HS-27A (cell line): ENCODE results near the gene ELAVL3.
A peak's percentile ranks its signal among the peaks of the same experiment; 100 is the strongest.
"Not testable (repeated sequence)": the region's sequence is repeated elsewhere in the genome, so short reads cannot be mapped to it uniquely, and the experiment has no call there.

Source experiments
- DNase-seq: peaks from one replicate; pipeline ENCODE4 v3.0.0-alpha.2; 2012; ENCODE audit warnings: low read depth, missing footprints

The ELAVL3 gene

DNA sequence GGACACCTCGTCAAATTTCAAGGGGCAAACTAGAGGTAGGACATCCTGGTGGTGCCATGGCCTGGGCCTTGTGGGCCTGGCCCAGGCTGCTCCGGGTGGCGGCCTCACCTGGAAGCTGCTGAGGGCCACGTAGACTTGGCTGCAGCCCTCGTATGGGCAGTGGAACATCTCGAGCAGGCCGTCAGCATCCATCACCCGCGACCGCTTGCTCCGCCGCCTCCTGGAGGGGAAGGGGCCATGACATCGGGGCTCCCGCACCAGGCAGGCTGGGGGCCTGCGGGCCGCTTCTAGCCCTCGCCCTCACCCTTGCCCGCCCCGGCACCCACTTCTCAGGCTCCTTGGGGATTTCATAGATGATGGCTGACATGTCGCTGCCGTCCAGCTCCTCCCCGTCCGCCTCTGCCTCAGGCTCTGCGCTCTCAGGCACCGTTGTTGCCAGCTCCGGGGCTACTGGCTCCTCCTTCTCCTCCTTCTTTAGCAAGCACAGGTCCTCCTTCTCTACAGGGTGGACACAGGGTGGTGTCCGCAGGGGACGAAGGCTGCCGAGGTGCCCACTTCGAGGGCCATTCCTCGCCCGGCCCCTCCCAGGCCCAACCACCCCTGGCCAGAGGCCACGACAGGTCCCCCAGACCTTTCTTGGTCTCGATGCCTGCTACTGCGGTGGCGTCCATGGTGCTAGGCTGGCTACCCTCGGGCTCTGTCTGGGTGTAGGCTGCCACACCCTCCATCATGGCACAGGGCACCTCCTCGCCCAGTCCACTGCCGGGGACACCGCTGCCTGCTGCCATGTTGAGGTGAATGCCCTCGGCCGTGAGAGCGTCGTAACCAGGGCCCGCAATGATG is 6.0 kb upstream of the ELAVL3 start:
- DNase-seq: no peak

DNA sequence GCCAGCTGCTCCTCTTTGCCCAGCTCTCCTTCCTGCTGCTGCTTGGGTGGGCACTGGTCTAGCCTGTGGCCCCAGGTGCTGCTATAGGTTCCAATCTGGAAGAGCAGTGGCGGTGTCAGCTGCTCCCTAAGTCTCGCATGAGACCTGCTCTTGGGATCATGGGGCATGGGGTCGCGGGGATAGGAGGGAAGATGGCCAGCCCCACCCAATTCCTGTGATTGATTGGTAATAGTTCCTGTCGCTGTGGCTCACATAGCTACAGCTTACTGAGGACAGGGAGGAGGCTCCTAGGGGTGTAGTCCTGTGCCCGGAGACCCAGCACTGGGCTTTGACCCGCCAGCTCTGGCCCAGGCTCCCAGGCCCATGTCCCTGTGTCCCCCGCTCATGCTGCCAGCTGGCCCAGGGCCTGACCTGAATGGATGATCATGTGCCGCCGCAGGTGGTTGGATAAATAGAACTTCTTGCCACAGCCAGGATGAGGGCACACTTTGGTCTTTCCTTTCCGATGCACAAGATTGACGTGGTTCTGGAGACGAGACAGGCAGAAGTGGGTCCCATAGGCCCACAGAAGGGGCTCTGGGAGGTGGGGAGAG is 4.5 kb upstream of the ELAVL3 start:
- no peak for DNase-seq

DNA sequence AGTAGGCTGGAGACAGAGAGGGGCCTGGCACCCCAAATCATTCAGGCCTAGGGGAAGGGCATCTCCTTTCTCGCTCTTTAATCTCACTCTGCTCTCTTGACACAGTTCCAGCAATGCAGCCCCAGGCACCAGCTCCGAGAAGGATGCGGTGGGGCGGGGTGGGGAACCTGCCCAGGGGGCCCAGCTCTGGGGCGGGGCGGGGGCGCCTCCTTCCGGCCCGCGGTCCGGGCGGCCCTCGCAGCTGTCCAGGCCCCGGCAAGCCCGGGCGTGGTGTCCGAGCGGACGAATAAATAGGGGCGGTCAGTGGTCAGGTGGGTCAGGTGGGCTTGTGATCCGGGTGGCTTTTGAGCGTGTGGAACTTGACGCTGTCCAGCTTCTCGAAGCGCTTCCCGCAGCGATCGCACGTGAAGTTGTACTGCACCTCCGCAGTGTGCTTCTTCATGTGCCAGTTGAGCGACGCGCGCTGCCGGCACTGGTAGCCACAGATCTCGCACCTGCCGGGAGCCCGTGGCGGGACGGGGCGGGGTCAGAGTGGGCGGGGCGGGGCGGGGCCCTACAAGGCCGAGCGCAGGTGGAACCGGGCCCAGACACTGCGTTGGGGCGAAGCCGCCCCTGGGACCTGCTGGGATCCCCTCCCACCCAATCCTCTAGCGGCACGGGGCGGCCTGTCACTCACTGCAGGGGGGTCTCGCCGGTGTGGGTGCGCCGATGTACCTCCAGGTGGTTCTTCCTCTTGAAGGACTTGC is 2.7 kb upstream of the ELAVL3 start:
- DNase-seq: no peak

DNA sequence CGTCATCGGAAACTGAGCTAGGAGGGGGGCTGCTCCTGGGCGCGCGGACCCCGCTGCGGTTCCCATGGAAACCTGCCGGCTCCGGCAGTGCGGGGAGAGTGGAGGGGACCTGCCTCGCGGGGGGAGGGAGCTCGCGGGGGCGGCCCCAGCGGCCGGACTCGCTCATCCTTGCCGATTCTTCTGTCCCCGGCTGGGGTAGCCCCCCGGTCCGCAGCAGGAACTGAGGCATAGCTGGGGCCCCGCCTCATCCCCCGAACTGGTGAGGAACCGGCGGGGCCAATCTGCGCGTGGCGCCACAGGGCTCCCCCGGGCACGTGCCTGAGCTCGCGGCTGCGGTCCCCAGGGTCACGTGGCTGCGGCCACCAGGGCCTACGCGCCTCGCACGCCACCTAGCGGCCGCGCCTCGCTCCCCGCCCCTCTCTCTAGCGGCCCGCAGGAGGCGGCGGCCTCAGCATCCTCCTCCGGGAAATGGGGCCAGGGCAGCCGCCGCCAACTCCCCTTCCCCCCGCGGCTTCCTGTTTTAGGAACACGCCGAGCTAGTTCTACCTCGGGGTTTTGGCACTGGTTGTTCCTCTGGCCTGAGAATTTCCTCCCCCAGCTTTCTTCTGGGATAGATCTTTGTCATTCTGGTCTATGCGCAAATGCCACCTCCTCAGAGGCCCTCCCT is 1.7 kb upstream of the ELAVL3 start:
- DNase-seq: peak; percentile 47

DNA sequence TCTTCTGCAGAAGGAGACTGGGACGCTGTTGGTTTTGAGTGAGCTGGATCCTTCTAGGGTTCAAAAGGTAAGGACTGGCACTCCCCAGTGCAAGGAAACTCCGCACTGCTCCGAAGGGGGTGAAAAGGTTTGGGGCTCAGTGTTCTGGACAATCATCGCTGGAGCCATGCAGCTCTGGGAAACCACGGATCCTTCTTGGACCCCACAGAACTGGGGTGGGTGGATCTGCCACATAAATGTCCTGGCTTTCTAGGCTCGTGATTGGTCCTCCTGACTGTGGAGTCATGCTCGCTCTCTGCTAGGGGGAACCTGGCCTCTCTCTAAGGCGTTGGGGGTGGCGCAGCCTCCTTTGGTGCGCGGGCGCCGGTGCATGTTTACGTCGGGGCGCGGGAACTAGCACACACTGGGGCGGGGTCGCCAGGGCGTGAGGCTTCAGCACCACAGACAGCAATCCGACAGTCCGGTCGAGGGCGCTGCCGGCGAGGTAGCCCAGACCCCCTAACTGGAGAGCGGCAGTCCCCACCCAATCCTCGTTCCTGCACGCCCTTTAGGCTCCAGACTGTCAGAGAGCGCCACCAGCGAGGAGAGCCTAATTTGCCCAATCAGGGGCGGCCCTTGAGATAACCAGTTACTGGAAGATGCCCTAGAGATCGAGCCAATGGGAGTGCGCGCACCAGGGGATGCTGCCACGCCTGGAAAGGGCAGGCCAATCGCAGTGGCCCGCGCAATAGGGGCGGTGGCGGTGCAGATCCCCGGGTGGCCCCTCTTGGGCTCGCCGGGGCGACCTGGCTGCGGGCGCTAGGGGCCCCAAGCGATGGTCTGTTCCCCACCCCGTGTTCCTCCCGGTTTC is 913 bp upstream of the ELAVL3 start:
- peak; percentile 71 for DNase-seq

DNA sequence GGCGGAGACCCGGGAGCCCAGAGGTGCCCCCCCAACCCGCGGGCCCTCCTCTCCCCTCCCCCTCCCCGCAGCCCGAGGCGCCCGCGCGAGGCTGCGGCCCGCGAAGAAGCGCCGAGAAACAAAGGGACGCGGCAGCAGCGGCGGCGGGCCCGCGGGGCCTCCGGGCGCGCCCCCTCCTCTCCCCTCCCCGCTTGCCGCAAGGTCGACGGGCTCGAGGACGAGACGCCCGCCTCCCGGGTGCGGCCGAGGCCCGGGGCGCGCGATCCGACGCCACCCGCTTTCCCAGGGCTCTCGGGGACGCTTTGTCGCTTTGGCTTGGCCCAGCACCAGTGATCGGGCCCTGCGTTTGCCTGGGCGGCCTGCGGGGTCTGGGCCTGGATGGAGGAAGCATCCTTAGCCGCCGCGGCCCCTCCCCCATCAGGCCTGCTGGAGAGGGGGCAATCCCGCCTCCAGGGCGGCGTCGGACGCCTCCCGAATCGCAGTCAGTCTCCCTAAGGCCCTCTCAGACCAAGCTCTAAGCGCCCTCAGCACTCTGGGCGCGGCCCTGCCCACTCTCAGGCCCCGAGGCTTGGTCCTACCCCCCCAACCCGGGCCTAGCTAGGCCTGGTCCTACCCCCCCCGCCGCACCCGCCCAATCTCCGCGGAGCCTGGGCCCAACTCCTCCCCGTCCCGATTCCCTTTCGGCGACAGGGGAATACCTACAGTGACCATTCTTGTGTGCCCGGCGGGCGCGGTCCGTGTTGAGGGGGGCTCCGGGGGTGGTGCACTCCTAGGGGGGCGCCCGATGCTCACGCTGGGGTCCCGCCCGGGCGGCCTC is 740 bp downstream of the ELAVL3 start:
- DNase-seq: no peak

DNA sequence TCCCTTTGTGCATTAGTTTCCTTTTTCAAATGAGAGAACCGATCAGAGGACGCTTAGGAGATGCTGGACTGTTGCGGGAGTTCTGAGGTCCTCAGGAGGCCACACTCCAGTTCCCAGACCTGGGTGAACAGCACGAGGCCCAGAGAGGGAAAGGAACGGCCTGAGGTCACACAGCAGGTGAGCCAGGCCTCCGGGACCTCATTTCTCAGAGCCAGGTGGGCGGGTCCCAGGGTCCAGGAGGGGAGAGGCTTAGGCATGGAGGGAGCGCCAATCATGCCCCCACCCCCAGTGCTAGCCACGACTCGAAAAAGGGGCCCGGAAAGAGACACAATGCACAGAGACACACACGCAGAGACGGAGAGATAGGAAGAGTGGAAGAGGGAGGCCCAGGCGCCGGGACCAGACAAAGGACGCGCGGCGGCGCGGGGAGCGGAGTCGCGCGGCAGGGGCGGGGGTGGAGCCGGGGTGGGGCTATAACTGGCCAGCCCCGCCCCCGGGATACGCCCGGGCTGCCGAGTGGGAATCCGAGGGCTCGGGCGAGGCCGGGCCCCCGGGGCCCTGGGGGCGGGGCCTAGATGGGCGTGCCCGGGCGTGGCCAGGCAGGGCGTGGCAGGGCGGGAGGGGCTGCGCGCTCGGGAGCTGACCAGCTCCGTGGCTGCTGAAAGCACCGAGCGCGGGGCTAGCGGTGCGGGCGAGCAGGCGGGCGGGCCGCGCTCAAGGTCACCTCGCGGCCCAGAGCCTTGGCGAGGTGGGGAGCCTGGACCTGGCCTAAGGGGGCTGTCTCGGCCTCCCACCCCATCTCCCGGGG is 1.6 kb downstream of the ELAVL3 start:
- DNase-seq: no peak

DNA sequence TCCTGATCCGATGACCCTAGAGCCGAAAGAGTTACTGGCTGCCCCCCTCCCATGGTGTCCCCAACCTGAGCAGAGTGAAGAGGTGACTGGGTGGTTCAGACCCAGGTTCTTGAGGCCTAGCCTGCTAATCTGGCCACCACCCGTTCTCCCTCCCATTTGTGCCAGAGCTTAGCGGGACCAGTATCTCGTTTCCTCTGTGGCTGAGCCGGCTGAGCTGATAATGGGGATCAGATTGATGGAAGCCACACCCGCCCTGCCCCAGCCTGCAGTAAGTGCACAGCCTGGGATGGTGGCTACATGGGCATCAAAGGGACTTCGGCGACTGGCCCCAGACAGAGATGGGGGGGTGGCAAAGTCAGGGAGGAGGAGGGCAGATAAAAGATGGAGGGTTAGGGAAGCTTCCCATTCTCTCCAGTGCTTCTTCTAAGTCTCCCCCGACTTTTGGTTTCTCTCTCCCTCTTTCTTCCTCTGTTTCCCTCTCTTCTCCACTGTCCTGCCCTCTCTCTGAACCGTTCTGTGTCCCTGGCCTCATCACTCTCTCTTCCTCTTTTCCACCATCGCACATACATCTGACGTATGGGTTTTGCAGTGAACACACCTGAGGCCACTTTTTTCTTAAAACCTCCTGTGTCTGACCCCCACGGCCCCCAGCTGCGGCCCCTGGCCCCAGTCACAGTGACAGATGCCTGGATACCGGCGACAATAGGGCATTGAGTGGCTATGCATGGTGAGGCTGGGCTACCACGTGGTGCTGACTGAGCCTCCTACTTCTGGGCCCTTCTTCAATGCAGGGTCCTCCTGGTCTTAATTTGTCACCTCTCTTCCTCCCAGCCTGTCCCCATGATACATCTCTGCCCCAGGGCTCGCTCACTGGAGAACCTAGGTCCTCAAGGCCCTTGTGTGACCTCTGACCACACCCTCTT is 2.4 kb downstream of the ELAVL3 start:
- DNase-seq: no peak

DNA sequence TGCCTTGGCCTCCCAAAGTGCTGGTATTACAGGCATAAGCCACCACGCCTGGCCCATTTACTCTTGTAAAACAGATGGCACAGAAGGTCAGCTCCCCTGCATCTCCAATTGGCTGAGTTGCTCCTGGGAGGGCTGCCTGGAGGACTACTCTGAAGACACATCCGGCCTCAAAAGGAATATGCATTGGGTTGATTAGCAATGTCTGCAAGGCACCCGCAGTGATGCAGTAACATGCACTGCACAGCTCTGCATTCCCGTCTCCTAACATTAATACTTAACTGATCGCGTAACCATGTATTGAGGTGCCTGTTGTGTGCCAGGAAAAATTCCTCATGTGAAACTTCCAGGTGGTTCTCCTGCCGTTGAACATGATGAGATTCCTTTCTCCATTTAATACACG is 5.0 kb downstream of the ELAVL3 start:
- no peak for DNase-seq

DNA sequence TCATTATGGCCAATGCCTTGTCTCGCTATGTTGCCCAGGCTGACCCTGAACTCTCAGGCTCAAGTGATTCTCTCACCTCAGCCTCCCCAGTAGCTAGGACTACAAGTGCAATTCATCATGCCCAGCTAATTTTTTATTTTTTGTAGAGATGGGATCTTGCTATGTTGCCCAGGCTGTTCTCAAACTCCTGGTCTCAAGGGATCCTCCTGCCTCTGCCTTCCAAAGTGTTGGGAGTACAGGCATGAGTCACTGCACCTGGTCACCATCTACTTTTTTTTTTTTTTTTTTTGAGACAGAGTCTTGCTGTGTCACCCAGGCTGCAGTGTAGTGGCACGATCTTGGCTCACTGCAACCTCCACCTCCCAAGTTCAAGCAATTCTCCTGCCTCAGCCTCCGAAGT is 5.5 kb downstream of the ELAVL3 start:
- not testable (repeated sequence) for DNase-seq

DNA sequence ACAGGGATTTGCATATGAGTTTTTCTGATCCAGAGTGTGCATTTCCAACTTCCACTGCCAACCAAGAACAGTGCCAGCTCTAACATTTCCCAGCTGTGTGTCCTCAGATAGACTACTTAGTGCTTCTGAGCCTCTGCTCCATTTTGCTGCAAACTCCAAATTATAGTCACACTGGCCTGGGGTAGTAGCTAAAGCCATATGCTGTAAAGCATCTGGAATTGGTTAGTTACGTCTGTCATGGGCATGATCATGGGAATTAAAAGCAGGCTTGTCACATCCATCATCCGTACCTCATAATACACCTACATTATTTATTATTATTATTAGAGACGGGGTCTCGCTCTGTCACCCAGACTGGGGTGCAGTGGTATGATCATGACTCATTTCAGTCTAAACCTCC is 7.1 kb downstream of the ELAVL3 start:
- DNase-seq: no peak

DNA sequence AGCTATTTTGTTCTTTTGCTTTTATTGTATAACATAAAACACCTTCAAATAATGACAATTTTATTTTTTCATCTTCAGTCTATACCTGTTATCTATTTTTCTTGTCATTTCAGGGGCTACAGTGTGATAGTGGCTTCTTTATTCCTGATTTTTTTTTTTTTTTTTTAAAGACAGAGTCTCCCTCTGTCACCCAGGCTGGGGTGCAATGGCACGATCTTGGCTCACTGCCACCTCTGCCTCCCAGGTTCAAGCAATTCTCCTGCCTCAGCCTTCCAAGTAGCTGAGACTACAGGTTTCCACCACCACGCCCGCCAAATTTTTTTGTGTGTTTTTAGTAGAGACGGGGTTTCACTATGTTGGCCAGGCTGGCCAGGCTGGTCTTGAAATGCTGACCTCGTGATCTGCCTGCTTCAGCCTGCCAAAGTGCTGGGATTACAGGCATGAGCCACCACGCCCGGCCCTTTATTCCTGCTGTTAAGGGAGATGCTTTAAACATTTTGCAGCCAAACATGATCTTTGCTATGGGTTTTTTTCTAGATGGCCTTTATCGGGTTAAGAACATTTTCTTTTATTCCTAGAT is 12.5 kb downstream of the ELAVL3 start:
- DNase-seq: not testable (repeated sequence)

DNA sequence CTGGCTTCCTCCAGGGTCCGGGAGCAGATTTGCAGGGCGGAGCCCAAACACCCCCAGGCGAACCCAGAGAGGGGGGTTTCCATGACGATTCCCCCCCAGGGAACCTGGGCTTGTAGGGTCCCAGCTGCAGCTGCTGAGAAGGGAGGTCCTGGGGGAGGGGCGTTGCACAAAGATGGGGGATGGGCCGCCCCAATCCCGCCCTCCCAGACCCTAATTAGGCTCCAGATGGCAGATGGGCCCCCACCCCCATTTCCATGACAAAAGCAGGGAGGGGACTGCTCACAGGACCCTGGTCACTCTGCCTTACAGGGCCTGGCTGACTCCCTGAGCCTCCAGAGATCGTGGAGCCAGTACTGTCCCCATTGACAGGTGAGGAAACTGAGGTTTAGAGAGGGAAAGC is 15.2 kb downstream of the ELAVL3 start:
- no peak for DNase-seq

DNA sequence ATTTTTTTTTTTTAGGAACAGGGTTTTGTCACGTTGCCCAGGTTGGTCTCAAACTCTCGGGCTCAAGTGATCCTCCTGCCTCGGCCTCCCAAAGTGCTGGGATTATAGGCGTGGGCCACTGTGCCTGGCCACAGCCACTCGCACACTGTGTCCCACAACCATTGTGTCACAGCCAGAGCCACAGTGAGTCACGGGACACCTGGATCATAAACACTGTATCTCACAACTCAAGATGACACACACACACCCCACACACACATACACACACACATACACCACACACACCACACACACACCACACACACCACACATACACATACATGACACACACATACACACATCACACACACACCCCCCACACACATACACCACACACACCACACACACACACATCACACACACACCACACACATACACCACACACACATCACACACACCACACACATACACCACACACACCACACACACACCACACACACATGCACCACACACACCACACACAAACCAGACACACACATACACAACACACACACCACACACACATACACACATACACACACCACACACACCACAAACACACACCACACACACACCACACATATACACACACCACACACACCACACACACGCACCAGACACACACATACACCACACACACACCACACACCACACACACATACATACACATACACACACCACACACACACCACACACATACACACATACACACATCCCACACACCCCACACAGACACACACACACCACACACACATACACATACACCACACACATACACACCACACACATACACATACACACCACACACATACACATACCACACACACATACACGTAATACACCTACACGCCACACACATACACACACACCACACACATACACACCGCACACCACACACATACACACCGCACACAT is 16.2 kb downstream of the ELAVL3 start:
- DNase-seq: no peak

DNA sequence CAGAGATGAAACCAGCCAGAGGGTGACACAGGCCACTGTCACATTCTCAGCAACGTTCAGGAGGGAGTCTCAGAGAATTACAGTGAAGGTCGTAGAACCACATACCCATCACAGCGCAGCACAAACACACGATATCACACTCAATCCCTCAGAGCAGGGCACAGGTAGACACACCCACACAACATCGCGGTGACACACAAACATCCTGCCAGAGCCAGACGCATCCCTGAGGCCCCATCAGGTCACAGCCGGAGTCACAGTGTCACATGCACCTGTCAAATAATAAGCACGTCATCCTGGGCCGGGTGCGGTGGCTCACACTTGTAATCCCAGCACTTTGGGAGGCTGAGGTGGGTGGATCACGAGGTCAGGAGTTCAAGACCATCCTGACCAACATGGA is 17.5 kb downstream of the ELAVL3 start:
- DNase-seq: no peak

DNA sequence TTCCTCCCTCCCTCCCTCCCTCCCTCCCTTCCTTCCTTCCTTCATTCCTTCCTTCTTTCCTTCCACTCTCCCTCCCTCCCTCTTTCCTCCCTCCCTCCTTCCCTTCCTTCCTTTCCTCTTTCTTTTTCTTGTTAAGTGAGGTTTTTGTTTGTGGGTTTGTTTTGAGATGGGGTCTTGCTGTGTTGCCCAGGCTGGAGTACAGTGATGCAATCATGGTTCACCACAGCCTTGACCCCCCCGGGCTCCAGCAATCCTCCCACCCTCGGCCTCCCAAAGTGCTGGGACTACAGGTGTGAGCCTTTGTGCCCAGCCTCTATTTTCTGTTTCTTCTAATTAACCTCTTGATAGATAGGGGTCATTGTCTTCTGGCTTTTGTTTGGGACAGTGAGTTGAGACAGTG is 19.4 kb downstream of the ELAVL3 start:
- DNase-seq: no peak

DNA sequence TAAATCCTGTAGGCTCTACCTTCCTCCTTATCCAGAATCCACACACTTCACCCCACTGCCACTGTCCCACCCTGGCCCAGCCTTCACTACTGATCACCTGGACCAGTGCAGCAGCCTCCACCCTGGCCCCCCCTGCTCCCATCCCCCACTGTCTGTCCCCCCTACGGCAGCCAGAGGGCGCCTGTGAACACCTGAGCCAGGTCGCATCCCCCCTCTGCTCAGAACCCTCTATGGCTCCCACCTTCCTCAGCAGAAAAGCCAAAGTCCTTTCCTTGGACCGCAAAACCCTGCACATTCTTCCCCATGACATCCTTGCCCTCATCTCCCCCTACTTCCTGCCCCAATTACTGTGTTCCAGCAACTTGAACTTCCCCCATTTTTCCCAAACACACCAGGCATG is 20.6 kb downstream of the ELAVL3 start:
- no peak for DNase-seq
